ENCODE measurements around the gene LSM5.

Gene LSM5

DNA sequence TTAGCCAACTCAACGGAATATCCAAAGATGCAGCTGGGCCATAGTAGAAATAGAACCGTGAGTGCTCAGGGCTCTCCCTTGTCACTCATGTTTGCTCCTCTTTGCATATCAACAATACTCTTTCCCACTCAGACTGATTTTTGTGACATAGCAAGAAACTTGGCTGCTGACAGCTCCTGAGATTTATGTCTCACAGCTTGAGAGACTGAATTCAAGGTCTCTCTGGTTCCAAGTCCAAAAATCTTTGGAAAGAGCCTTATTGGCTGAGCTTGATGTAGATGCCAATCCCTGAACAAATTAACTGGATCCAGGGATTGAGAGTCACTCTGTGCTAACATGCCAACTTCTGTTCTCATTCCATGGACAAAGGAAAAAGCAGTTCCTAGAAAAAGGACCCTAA, 30.4 kb downstream of the LSM5 start:
- no peak for DNase-seq (ENCODE audit: low read depth)

DNA sequence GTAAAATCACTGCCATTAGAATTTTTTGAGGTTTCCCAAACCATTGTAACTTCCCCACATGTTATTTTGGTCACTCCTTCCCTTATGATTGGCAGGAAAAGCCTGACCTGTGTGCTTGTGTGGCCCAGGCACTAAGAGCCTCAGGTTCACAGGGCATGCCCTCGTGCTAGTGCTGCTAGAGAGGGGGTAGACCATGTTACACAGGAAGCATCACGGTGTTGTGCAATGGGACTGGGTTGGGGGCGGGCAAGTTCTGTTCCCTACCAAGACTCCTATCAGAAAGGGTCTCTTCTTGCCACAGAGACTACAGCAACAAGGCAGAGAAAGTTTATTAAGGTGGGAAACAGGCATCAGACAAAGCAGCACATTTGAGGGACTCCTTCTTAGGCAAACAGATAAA, 32.2 kb downstream of the LSM5 start:
- DNase-seq (ENCODE audit: low read depth): no peak

DNA sequence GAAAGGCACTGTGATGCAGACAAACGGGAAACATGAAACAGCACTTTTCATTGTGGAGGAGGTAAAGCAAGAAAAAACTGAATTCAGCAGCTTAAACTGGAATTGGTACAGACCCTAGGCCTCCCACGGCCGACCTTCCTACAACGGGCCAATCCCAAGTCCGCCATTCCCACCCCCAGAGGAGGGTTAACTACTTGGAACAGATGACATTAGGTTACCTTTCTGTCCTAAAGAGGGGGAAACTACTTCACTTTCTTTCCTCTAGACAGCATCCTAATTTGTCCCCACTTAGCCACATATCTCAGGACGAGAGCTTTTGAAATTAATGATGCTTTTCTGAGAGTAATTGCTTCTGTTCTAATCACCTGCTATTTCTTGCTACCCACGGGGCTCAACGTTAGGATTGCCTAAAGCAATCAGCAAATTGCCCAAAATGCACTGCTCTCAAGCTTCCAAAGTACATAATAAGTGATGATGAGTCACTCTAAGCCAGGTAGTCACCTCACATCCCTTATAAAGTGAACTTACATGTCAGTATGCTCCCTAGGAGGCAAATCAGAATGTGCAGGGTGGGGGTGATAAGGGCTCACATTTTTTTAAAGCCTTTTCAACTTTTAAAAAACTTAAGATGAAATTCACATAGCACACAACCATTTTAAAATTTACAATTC, 36.7 kb downstream of the LSM5 start:
- DNase-seq (ENCODE audit: low read depth): no peak

DNA sequence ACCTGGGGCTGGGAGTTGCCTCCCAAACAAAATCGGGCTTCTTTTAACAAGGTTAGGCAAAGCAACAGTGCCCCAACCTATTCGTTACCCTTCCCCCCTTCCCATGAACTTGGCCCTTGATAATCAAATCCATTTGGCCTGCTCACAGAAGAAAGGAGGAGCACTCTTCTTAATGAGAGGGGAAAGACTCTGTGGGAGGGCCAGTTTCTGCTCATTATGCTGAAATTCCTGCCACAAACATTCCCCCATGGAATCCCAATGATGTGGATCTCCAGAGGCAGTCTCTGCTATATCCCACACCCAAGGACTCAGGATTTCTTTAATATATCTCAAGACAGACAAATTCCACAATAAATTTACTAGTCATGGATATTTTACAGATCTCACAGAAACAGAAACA, 43.0 kb downstream of the LSM5 start:
- DNase-seq (ENCODE audit: low read depth): no peak

DNA sequence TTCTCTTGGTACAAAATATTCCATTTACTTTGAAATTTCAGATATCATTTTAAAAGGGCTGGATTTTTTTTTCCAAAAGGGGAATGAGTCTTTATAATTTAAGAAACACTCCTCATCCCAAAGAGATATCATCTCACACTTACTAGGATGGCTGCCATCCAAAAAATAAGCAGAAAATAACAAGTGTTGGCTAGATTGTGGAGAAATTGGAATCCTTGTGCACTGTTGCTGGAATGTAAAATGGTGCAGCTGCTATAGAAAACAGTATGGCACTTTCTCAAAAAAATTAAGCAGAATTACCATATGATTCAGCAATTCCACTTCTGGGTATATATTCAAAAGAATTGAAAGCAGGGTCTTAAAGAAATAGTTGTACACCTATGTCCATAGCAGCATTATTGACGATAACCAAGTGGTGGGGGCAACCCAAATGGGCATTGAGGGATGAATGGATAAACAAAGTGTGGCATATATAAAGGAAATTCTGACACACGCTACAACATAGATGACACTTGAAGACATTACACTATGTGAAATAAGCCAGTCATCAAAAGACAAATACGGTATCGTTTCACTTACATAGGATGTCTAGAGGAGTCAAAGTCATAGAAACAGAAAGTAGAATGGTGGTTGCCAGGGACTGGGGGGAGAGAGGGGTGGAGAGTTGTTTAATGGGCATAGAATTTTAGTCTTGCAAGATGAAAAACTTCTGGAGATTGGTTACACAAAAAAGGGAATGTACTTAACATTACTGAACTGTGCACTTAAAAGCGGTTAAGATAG, 53.8 kb downstream of the LSM5 start:
- DNase-seq (ENCODE audit: low read depth): no peak

Data from GM04504 (cell line).